GM12892 (cell line): ENCODE measurements around the gene TAF1C.

Source experiments
- POLR2A ChIP-seq: IDR thresholded peaks from 2 replicates; pipeline ENCODE4 v1.6.1; 2011; ENCODE audit warnings: low read depth, low read length, control low read depth
- POLR2AphosphoS5 ChIP-seq: IDR thresholded peaks from 2 replicates; pipeline ENCODE4 v1.6.1; 2011; ENCODE audit warnings: low read depth, low read length, control low read depth

DNA sequence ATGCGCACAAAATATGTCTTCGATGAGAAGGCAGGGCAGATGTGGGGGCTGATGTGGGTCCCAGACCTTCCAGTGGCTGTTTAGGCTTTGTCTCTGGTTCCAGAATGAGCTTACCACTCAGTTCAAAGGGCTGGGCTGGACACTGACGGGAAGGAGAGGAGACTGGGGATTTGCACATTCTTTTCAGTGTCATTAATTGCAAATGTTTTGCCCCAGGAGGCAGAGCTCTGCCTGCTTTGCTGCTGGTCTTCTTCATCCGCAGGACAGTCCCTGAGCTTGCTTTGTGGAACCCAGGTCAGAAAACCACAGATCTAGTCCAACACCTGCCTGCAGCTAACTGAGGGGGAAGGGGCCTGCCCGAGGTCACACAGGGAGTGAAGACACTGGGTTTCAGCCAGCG lies 32.1 kb upstream of the TAF1C start:
- no peak for TF ChIP-seq POLR2A
- TF ChIP-seq POLR2AphosphoS5, result no peak
